Liver (tissue), 3 donors: ENCODE data around the gene LIMS4.
"Not testable (repeated sequence)": the region's sequence is repeated elsewhere in the genome, so short reads cannot be mapped to it uniquely, and the experiment has no call there.

Experiments used
- EGR1 ChIP-seq, 2 donors: IDR thresholded peaks; 2 replicates each; pipeline ENCODE4 v1.6.1; 2016 to 2018; ENCODE audit warnings: antibody characterized with exemption in 2 of 2, low read depth in 2 of 2
- GABPA ChIP-seq, 2 donors: IDR thresholded peaks in 1 of 2; conservative IDR thresholded peaks in 1 of 2; 2 replicates each; pipeline ENCODE4 v1.6.1; 2016; ENCODE audit warnings: antibody characterized with exemption in 2 of 2, mild to moderate bottlenecking in 1 of 2, moderate library complexity in 1 of 2
- RXRA ChIP-seq, 2 donors: IDR thresholded peaks; 2 replicates each; pipeline ENCODE4 v1.6.1; 2017 to 2018; ENCODE audit warnings: antibody characterized with exemption in 2 of 2, mild to moderate bottlenecking in 1 of 2
- SP1 ChIP-seq: IDR thresholded peaks from 2 replicates; pipeline ENCODE4 v1.6.1; 2018; ENCODE audit warnings: antibody characterized with exemption, mild to moderate bottlenecking
- TAF1 ChIP-seq: conservative IDR thresholded peaks from 2 replicates; pipeline ENCODE4 v1.6.1; 2016; ENCODE audit warnings: antibody characterized with exemption, mild to moderate bottlenecking
- YY1 ChIP-seq: IDR thresholded peaks from 2 replicates; pipeline ENCODE4 v1.6.1; 2016; ENCODE audit warnings: antibody characterized with exemption, mild to moderate bottlenecking
- TF ChIP-seq, protein P1 (sequence below): IDR thresholded peaks from 2 replicates; pipeline ENCODE4 v1.6.1; 2016; ENCODE audit warnings: antibody characterized with exemption, mild to moderate bottlenecking
- TF ChIP-seq, protein P2 (sequence below): fragments of 150-350 bp; IDR thresholded peaks from 2 replicates; pipeline ENCODE4 v1.5.1; 2017; ENCODE audit warnings: improper control_type of control experiment, low read depth, low read length; ENCODE audit not compliant: missing input control
- TF ChIP-seq, protein P3 (sequence below): IDR thresholded peaks from 2 replicates; pipeline ENCODE4 v1.6.1; 2016; ENCODE audit warnings: antibody characterized with exemption
- TF ChIP-seq, protein P4 (sequence below): IDR thresholded peaks from 2 replicates; pipeline ENCODE4 v1.6.1; 2016; ENCODE audit warnings: antibody characterized with exemption
- donor health status: healthy.
- donor health status: healthy.

DNA sequence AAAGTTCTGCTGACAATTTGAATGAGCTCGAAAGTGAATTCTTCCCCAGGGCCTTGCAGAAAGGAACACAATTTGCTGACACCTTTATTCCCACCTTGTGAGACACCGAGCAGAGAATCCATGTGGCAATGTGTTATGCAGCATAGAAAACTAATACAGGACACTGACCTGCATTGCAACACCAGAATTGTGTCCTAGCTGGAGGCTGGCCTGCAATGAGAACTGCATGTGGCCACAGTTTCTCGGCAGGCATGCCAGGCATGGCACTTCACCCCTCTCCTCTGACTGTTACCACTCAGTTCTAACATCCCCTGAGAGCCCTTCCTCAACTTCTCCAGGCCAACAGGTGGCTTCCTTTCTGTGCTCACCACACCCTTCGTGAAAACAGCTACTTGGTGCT, 46.9 kb downstream of the LIMS4 start:
- TF ChIP-seq, protein P1, sequence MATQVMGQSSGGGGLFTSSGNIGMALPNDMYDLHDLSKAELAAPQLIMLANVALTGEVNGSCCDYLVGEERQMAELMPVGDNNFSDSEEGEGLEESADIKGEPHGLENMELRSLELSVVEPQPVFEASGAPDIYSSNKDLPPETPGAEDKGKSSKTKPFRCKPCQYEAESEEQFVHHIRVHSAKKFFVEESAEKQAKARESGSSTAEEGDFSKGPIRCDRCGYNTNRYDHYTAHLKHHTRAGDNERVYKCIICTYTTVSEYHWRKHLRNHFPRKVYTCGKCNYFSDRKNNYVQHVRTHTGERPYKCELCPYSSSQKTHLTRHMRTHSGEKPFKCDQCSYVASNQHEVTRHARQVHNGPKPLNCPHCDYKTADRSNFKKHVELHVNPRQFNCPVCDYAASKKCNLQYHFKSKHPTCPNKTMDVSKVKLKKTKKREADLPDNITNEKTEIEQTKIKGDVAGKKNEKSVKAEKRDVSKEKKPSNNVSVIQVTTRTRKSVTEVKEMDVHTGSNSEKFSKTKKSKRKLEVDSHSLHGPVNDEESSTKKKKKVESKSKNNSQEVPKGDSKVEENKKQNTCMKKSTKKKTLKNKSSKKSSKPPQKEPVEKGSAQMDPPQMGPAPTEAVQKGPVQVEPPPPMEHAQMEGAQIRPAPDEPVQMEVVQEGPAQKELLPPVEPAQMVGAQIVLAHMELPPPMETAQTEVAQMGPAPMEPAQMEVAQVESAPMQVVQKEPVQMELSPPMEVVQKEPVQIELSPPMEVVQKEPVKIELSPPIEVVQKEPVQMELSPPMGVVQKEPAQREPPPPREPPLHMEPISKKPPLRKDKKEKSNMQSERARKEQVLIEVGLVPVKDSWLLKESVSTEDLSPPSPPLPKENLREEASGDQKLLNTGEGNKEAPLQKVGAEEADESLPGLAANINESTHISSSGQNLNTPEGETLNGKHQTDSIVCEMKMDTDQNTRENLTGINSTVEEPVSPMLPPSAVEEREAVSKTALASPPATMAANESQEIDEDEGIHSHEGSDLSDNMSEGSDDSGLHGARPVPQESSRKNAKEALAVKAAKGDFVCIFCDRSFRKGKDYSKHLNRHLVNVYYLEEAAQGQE: not testable (repeated sequence)
- TF ChIP-seq, protein P2, sequence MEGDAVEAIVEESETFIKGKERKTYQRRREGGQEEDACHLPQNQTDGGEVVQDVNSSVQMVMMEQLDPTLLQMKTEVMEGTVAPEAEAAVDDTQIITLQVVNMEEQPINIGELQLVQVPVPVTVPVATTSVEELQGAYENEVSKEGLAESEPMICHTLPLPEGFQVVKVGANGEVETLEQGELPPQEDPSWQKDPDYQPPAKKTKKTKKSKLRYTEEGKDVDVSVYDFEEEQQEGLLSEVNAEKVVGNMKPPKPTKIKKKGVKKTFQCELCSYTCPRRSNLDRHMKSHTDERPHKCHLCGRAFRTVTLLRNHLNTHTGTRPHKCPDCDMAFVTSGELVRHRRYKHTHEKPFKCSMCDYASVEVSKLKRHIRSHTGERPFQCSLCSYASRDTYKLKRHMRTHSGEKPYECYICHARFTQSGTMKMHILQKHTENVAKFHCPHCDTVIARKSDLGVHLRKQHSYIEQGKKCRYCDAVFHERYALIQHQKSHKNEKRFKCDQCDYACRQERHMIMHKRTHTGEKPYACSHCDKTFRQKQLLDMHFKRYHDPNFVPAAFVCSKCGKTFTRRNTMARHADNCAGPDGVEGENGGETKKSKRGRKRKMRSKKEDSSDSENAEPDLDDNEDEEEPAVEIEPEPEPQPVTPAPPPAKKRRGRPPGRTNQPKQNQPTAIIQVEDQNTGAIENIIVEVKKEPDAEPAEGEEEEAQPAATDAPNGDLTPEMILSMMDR: not testable (repeated sequence)
- TF ChIP-seq YY1; EGR1 (IDR thresholded peaks at IDR 0.05; ENCODE audit: low read depth in 2 of 2); GABPA (IDR thresholded peaks at IDR 0.05 in 1 of 2, conservative IDR thresholded peaks at IDR 0.05 in 1 of 2); TAF1; RXRA (IDR thresholded peaks at IDR 0.05); SP1: not testable (repeated sequence)
- TF ChIP-seq, protein P3, sequence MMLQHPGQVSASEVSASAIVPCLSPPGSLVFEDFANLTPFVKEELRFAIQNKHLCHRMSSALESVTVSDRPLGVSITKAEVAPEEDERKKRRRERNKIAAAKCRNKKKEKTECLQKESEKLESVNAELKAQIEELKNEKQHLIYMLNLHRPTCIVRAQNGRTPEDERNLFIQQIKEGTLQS: not testable (repeated sequence)
- TF ChIP-seq, protein P4, sequence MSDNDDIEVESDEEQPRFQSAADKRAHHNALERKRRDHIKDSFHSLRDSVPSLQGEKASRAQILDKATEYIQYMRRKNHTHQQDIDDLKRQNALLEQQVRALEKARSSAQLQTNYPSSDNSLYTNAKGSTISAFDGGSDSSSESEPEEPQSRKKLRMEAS: not testable (repeated sequence)
